ENCODE results near the gene ENOX1. TPM values are rescaled to one million over a fixed set of nuclear protein-coding genes. Genes with fewer than 3 reads are reported as not detected.

Gene ENOX1
- total RNA-seq, 3 donors from 2014 or later (not counting 1 experiment from before 2014, with no cell fraction given) = not detected

GRCh38 chr13:43263047-43263446 lies 523.7 kb downstream of the ENOX1 start:
- H3K27me3 Mint-ChIP-seq (ENCODE audit: low read depth in 2 of 2) = peaks cover 0 to 5% of the 10 kb centered on the region in 2 donors
- intact Hi-C loops (cut with micrococcal nuclease) = no loop called here

GRCh38 chr13:43260999-43261398 lies 525.8 kb downstream of the ENOX1 start:
- H3K4me1 ChIP-seq (ENCODE audit: control insufficient read depth, insufficient read depth, low read length) = no peaks in the 10 kb centered on the region
- 86% methylated on average over 5 of the region's 5 CpGs for WGBS (ENCODE audit: insufficient coverage)
- no peaks in the 10 kb centered on the region for H3K4me1 Mint-ChIP-seq
- no peak overlapping the region for H3K4me3 ChIP-seq (ENCODE audit: low read length)
- no peak for TF ChIP-seq CTCF (IDR thresholded peaks at IDR 0.05)
- no peak for ATAC-seq
- H3K36me3 ChIP-seq (ENCODE audit: control insufficient read depth, insufficient read depth, low read length) = no peaks in the 10 kb centered on the region
- no peaks in the 10 kb centered on the region for H3K9me3 ChIP-seq (ENCODE audit: control insufficient read depth, insufficient read depth, low read length)
- peaks cover 4% of the 10 kb centered on the region in 2 donors for H3K27me3 Mint-ChIP-seq (ENCODE audit: low read depth in 2 of 2)
- H3K27me3 ChIP-seq (ENCODE audit: control insufficient read depth, insufficient read depth, low read length) = no peaks in the 10 kb centered on the region
- no peak overlapping the region for H3K4me3 Mint-ChIP-seq
- DNase-seq = no peak
- H3K9me3 Mint-ChIP-seq = no peaks in the 10 kb centered on the region
- no peak overlapping the region for H3K27ac ChIP-seq (ENCODE audit: low read length)
- H3K36me3 Mint-ChIP-seq = no peaks in the 10 kb centered on the region
- intact Hi-C loops (cut with micrococcal nuclease) = no loop called here
- no peak overlapping the region for H3K27ac Mint-ChIP-seq

More at GRCh38 chr13:43263047-43263446, 523.7 kb downstream of the ENOX1 start:
- no peaks in the 10 kb centered on the region for H3K36me3 ChIP-seq (ENCODE audit: control insufficient read depth, insufficient read depth, low read length)
- WGBS (ENCODE audit: insufficient coverage) = 85% methylated on average over 2 of the region's 2 CpGs
- no peaks in the 10 kb centered on the region for H3K27me3 ChIP-seq (ENCODE audit: control insufficient read depth, insufficient read depth, low read length)
- H3K4me3 ChIP-seq (ENCODE audit: low read length) = no peak overlapping the region
- no peaks in the 10 kb centered on the region for H3K9me3 Mint-ChIP-seq
- no peak overlapping the region for H3K27ac Mint-ChIP-seq
- no peaks in the 10 kb centered on the region for H3K4me1 ChIP-seq (ENCODE audit: control insufficient read depth, insufficient read depth, low read length)
- no peak overlapping the region for H3K27ac ChIP-seq (ENCODE audit: low read length)
- no peak for TF ChIP-seq CTCF (IDR thresholded peaks at IDR 0.05)
- DNase-seq = no peak
- H3K9me3 ChIP-seq (ENCODE audit: control insufficient read depth, insufficient read depth, low read length) = no peaks in the 10 kb centered on the region
- no peak overlapping the region for H3K4me3 Mint-ChIP-seq
- no peaks in the 10 kb centered on the region for H3K4me1 Mint-ChIP-seq
- no peak for ATAC-seq
- no peaks in the 10 kb centered on the region for H3K36me3 Mint-ChIP-seq

GRCh38 chr13:43258771-43259170 lies 528.0 kb downstream of the ENOX1 start:
- intact Hi-C loops (cut with micrococcal nuclease) = no loop called here
- no peak overlapping the region for H3K4me3 Mint-ChIP-seq
- H3K27me3 Mint-ChIP-seq (ENCODE audit: low read depth in 2 of 2) = peaks cover 5 to 22% of the 10 kb centered on the region in 2 donors
- no peaks in the 10 kb centered on the region for H3K4me1 ChIP-seq (ENCODE audit: control insufficient read depth, insufficient read depth, low read length)
- H3K36me3 ChIP-seq (ENCODE audit: control insufficient read depth, insufficient read depth, low read length) = no peaks in the 10 kb centered on the region
- no peaks in the 10 kb centered on the region for H3K9me3 ChIP-seq (ENCODE audit: control insufficient read depth, insufficient read depth, low read length)
- no peak overlapping the region for H3K4me3 ChIP-seq (ENCODE audit: low read length)
- no peaks in the 10 kb centered on the region for H3K9me3 Mint-ChIP-seq
- no peak overlapping the region for H3K27ac ChIP-seq (ENCODE audit: low read length)
- ATAC-seq (no peak), DNase-seq (no peak)
- H3K36me3 Mint-ChIP-seq = no peaks in the 10 kb centered on the region
- H3K27ac Mint-ChIP-seq = no peak overlapping the region
- WGBS (ENCODE audit: insufficient coverage) = 100% methylated on average over 1 of the region's 1 CpG
- no peak for TF ChIP-seq CTCF (IDR thresholded peaks at IDR 0.05)
- H3K4me1 Mint-ChIP-seq = no peaks in the 10 kb centered on the region
- no peaks in the 10 kb centered on the region for H3K27me3 ChIP-seq (ENCODE audit: control insufficient read depth, insufficient read depth, low read length)

- H3K9me3 ChIP-seq (ENCODE audit: control insufficient read depth, insufficient read depth, low read length) = no peaks in the 10 kb centered on the region
- Mint-ChIP-seq H3K27ac (no peak overlapping the region), H3K4me3 (no peak overlapping the region), H3K4me1 (no peaks in the 10 kb centered on the region), H3K36me3 (no peaks in the 10 kb centered on the region), H3K27me3 (ENCODE audit: low read depth in 2 of 2) (peaks cover 8 to 22% of the 10 kb centered on the region in 2 donors), H3K9me3 (no peaks in the 10 kb centered on the region)
- intact Hi-C loops (cut with micrococcal nuclease) = no loop called here
- H3K4me1 ChIP-seq (ENCODE audit: control insufficient read depth, insufficient read depth, low read length) = no peaks in the 10 kb centered on the region
- no peak overlapping the region for H3K4me3 ChIP-seq (ENCODE audit: low read length)
- no peaks in the 10 kb centered on the region for H3K36me3 ChIP-seq (ENCODE audit: control insufficient read depth, insufficient read depth, low read length)
- no peak overlapping the region for H3K27ac ChIP-seq (ENCODE audit: low read length)
- no peak for DNase-seq
- no peak for ATAC-seq
- TF ChIP-seq CTCF (IDR thresholded peaks at IDR 0.05) = no peak
- H3K27me3 ChIP-seq (ENCODE audit: control insufficient read depth, insufficient read depth, low read length) = no peaks in the 10 kb centered on the region
Observed at GRCh38 chr13:43257765-43258164, 529.0 kb downstream of the ENOX1 start.
